ENCODE measurements around the gene LARP4B. TPM values are rescaled to one million over a fixed set of nuclear protein-coding genes. Genes with fewer than 3 reads are reported as not detected.

Gene LARP4B
- total RNA-seq, 2 experiments from 2014 or later = 33.1 to 40.2 TPM

- peaks cover 0 to 4% of the 10 kb centered on the region in 2 experiments for H3K27me3 ChIP-seq (ENCODE audit: control insufficient read depth in 1 of 2, insufficient read depth in 2 of 2, low read length in 2 of 2)
- ATAC-seq (ENCODE audit: poor library complexity) = no peak
- no peaks in the 10 kb centered on the region for H3K9me3 ChIP-seq (ENCODE audit: control insufficient read depth in 1 of 2, insufficient read depth in 1 of 2, low read length in 2 of 2)
- no peaks in the 10 kb centered on the region for H3K27me3 Mint-ChIP-seq
- no peaks in the 10 kb centered on the region for H3K9me3 Mint-ChIP-seq
- H3K4me3 Mint-ChIP-seq = no peak overlapping the region
- no peaks in the 10 kb centered on the region for H3K36me3 ChIP-seq (ENCODE audit: insufficient read depth, low read length)
- CTCF ChIA-PET = no interaction called here
- POLR2A ChIA-PET = no interaction called here
- H3K36me3 Mint-ChIP-seq (ENCODE audit: low read depth) = no peaks in the 10 kb centered on the region
- H3K27ac Mint-ChIP-seq = no peak overlapping the region
- DNase-seq = no peak
- no peak overlapping the region for H3K4me3 ChIP-seq (ENCODE audit: low read length)
- peaks cover 3% of the 10 kb centered on the region for H3K4me1 Mint-ChIP-seq (ENCODE audit: low read depth)
- H3K27ac ChIP-seq (ENCODE audit: low read depth in 1 of 2, low read length in 2 of 2) = no peak overlapping the region
- peaks cover 3% of the 10 kb centered on the region for H3K4me1 ChIP-seq (ENCODE audit: insufficient read depth, low read length)
- intact Hi-C loops (cut with DNase I, micrococcal nuclease) = no loop called here
- TF ChIP-seq CTCF (IDR thresholded peaks at IDR 0.05) = no peak
Observed at GRCh38 chr10:949446-949845, 17.9 kb upstream of the LARP4B start.

- Mint-ChIP-seq H3K27me3 (no peaks in the 10 kb centered on the region), H3K36me3 (ENCODE audit: low read depth) (no peaks in the 10 kb centered on the region), H3K4me1 (ENCODE audit: low read depth) (peaks cover 5% of the 10 kb centered on the region), H3K27ac (no peak overlapping the region), H3K4me3 (no peak overlapping the region), H3K9me3 (no peaks in the 10 kb centered on the region)
- Histone ChIP-seq H3K4me1 (ENCODE audit: insufficient read depth, low read length) (peaks cover 7% of the 10 kb centered on the region), H3K9me3 (ENCODE audit: control insufficient read depth in 1 of 2, insufficient read depth in 1 of 2, low read length in 2 of 2) (no peaks in the 10 kb centered on the region), H3K27ac (ENCODE audit: low read depth in 1 of 2, low read length in 2 of 2) (no peak overlapping the region), H3K4me3 (ENCODE audit: low read length) (no peak overlapping the region), H3K27me3 (ENCODE audit: control insufficient read depth in 1 of 2, insufficient read depth in 2 of 2, low read length in 2 of 2) (peaks cover 0 to 2% of the 10 kb centered on the region in 2 experiments), H3K36me3 (ENCODE audit: insufficient read depth, low read length) (no peaks in the 10 kb centered on the region)
- POLR2A ChIA-PET = no interaction called here
- ATAC-seq (ENCODE audit: poor library complexity) (no peak), DNase-seq (no peak)
- no peak for TF ChIP-seq CTCF (IDR thresholded peaks at IDR 0.05)
- intact Hi-C loops (cut with DNase I, micrococcal nuclease) = no loop called here
- CTCF ChIA-PET = no interaction called here
Observed at GRCh38 chr10:948347-948746, 16.8 kb upstream of the LARP4B start.

- no peak overlapping the region for H3K4me3 ChIP-seq (ENCODE audit: low read length)
- no peak overlapping the region for H3K27ac ChIP-seq (ENCODE audit: low read depth in 1 of 2, low read length in 2 of 2)
- Mint-ChIP-seq H3K9me3 (no peaks in the 10 kb centered on the region), H3K36me3 (ENCODE audit: low read depth) (no peaks in the 10 kb centered on the region), H3K4me3 (no peak overlapping the region), H3K27me3 (no peaks in the 10 kb centered on the region), H3K4me1 (ENCODE audit: low read depth) (peaks cover 5% of the 10 kb centered on the region), H3K27ac (no peak overlapping the region)
- H3K36me3 ChIP-seq (ENCODE audit: insufficient read depth, low read length) = no peaks in the 10 kb centered on the region
- H3K4me1 ChIP-seq (ENCODE audit: insufficient read depth, low read length) = peaks cover 7% of the 10 kb centered on the region
- ATAC-seq (ENCODE audit: poor library complexity) (no peak), DNase-seq (no peak)
- H3K9me3 ChIP-seq (ENCODE audit: control insufficient read depth in 1 of 2, insufficient read depth in 1 of 2, low read length in 2 of 2) = no peaks in the 10 kb centered on the region
- ChIA-PET POLR2A (no interaction called here), CTCF (no interaction called here)
- intact Hi-C loops (cut with DNase I, micrococcal nuclease) = no loop called here
- TF ChIP-seq CTCF (IDR thresholded peaks at IDR 0.05) = no peak
- peaks cover 0 to 2% of the 10 kb centered on the region in 2 experiments for H3K27me3 ChIP-seq (ENCODE audit: control insufficient read depth in 1 of 2, insufficient read depth in 2 of 2, low read length in 2 of 2)
Observed at GRCh38 chr10:947881-948280, 16.4 kb upstream of the LARP4B start.

Data from CD4-positive, alpha-beta T cell (primary cell).